Measurements from ENCODE around the gene FGGY. TPM values are rescaled to one million over a fixed set of nuclear protein-coding genes. Genes with fewer than 3 reads are reported as not detected.

Gene FGGY
- total RNA-seq, 1 donor from 2014 or later, result 31.2 TPM

DNA sequence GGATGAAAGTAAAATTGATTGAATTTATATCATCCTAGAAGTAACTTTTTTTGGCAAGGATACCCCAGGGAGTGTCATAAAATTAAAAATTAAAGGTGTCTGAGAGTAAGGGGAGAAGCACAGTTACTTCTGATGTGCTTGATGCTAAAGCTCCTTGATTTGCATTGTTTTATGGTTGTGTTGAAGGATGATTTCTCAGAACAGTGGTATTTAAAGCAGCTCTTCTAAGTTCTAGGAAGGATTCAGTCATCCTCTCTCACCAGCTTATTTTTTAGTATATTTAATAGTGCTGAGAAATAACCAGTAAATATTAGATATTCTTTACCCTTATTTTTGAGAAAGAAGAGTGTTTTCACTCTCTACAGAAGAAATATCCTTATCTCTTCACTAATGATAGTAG lies 93.0 kb downstream of the FGGY start:
- TF ChIP-seq, protein P1, sequence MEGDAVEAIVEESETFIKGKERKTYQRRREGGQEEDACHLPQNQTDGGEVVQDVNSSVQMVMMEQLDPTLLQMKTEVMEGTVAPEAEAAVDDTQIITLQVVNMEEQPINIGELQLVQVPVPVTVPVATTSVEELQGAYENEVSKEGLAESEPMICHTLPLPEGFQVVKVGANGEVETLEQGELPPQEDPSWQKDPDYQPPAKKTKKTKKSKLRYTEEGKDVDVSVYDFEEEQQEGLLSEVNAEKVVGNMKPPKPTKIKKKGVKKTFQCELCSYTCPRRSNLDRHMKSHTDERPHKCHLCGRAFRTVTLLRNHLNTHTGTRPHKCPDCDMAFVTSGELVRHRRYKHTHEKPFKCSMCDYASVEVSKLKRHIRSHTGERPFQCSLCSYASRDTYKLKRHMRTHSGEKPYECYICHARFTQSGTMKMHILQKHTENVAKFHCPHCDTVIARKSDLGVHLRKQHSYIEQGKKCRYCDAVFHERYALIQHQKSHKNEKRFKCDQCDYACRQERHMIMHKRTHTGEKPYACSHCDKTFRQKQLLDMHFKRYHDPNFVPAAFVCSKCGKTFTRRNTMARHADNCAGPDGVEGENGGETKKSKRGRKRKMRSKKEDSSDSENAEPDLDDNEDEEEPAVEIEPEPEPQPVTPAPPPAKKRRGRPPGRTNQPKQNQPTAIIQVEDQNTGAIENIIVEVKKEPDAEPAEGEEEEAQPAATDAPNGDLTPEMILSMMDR (IDR thresholded peaks at IDR 0.05; ENCODE audit: borderline replicate concordance), result no peak
- Histone ChIP-seq H3K9me3 (replicated peaks) (no peaks in the 10 kb centered on the region), H3K27me3 (ENCODE audit: low read depth) (no peaks in the 10 kb centered on the region), H3K4me1 (peaks cover 47% of the 10 kb centered on the region), H3K36me3 (no peaks in the 10 kb centered on the region), H3K27ac (replicated peaks) (no peak overlapping the region), H3K4me3 (no peak overlapping the region)
- no peak for DNase-seq
- intact Hi-C loops (cut with micrococcal nuclease), result no loop called here

- Histone ChIP-seq H3K4me3 (no peak overlapping the region), H3K9me3 (replicated peaks) (no peaks in the 10 kb centered on the region), H3K4me1 (peaks cover 48% of the 10 kb centered on the region), H3K27me3 (ENCODE audit: low read depth) (no peaks in the 10 kb centered on the region), H3K27ac (replicated peaks) (no peak overlapping the region), H3K36me3 (no peaks in the 10 kb centered on the region)
- no peak for DNase-seq
- intact Hi-C loops (cut with micrococcal nuclease), result no loop called here
- TF ChIP-seq, protein P1 (IDR thresholded peaks at IDR 0.05; ENCODE audit: borderline replicate concordance), result no peak
Observed at GRCh38 chr1:59390307-59390706, 93.4 kb downstream of the FGGY start.

GRCh38 chr1:59391212-59392179 lies 94.6 kb downstream of the FGGY start:
- no peak for DNase-seq
- Histone ChIP-seq H3K4me1 (peaks cover 48% of the 10 kb centered on the region), H3K27ac (replicated peaks) (peak overlapping the region; percentile 94), H3K27me3 (ENCODE audit: low read depth) (no peaks in the 10 kb centered on the region), H3K4me3 (no peak overlapping the region), H3K9me3 (replicated peaks) (no peaks in the 10 kb centered on the region), H3K36me3 (no peaks in the 10 kb centered on the region)
- intact Hi-C loops (cut with micrococcal nuclease), result no loop called here
- TF ChIP-seq, protein P1 (IDR thresholded peaks at IDR 0.05; ENCODE audit: borderline replicate concordance), result no peak

DNA sequence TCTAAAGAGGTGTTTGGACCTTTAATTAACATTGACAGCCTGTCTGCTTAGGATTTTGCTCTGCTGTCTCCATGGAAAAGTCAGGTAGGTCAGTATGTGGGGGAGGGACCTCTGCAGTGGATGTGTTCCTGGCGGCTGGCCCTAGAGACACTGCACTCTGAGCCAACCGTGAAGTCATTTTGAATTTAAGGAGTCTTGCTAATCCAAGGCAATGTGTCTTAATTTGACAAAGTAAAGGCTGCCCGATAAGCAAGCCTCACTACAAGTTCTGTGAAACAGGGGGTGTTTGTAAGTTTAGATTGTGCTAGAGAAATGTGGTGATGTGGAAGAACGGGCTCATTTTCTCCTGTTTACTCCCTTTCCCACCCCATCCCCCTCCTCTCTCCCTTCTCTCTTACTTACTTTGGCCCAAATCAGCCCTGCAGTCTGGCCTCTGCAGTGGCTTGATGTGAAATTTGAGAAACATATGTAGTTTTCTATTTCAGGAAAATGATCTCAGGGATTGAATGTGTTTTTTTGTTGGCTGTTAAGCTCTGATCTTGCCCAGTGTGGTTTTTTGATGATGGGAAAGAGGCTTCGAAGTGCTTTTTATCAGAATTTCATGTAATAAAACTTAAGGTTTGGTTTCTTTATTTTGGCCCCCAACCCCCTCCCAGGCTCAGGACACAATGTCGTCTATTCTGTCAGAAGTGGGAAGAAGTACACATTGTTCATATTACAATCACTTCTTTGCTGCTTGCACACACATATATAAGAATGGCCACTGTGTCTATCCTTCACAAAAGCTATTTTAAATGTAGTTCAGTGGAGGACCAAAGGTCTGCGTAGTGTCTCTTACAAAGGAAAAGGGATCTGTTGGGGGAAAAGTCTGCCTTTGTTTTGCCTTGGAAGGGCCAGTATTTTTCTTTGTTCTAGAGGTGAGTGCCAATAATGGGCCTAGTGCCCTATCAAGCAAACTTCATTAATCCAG lies 96.6 kb downstream of the FGGY start:
- Histone ChIP-seq H3K4me3 (peak overlapping the region; percentile 16), H3K27me3 (ENCODE audit: low read depth) (no peaks in the 10 kb centered on the region), H3K4me1 (peaks cover 48% of the 10 kb centered on the region), H3K9me3 (replicated peaks) (no peaks in the 10 kb centered on the region), H3K36me3 (no peaks in the 10 kb centered on the region), H3K27ac (replicated peaks) (peak overlapping the region; percentile 94)
- intact Hi-C loops (cut with micrococcal nuclease), result no loop called here
- peak; percentile 82 for DNase-seq
- TF ChIP-seq, protein P1 (IDR thresholded peaks at IDR 0.05; ENCODE audit: borderline replicate concordance), result no peak

DNA sequence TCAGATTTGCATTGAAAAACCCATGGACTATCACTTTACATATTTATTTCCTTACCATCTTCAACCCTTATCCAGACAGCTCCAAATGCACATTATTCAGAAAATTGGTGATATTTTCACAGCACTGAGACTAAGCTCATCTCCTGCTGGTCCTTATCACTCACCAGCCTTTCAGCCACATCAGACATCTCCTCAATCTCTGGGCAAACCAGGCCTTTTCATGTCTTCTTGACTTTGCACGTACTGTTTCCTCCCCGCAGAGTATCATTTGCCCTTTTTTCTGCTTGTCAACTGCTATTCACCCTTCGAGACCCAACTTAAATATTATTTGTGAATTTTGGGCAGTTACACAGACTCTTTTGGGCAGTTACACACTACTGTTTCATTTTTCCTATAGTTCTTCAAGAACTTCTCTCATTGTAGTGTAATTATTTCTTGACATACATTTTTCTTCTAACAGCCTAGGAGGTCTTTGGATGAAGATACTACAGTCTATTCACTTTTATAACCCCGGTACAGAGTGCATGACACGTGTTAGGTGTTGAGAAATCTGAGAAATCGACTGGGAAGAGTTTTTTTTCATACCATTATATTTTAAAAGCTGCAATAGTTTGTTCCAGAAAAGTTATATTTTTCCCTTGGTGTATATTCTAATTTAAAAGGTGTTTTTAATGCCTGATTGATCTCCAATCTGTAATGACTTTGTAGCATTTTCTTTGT lies 98.0 kb downstream of the FGGY start:
- Histone ChIP-seq H3K27me3 (ENCODE audit: low read depth) (no peaks in the 10 kb centered on the region), H3K4me1 (peaks cover 48% of the 10 kb centered on the region), H3K4me3 (no peak overlapping the region), H3K27ac (replicated peaks) (peak overlapping the region; percentile 94), H3K9me3 (replicated peaks) (no peaks in the 10 kb centered on the region), H3K36me3 (no peaks in the 10 kb centered on the region)
- TF ChIP-seq, protein P1 (IDR thresholded peaks at IDR 0.05; ENCODE audit: borderline replicate concordance), result no peak
- DNase-seq, result no peak
- intact Hi-C loops (cut with micrococcal nuclease), result no loop called here

All from left ventricle myocardium inferior (tissue), 1 donor.